NCI-H2196 treated with DMSO at 0.1 percent for 48 hours (cell line): ENCODE results near the gene PCDHB9.
"Not testable (repeated sequence)": the region's sequence is repeated elsewhere in the genome, so short reads cannot be mapped to it uniquely, and the experiment has no call there.

Experiments
- DNase-seq: peaks from one replicate; lab custom pipeline; 2025; ENCODE audit not compliant: unreplicated experiment; lab: John Stamatoyannopoulos, UW

Gene PCDHB9

GRCh38 chr5:141186897-141187512 lies at the start of gene PCDHB9:
PCDHB9 (plus strand) TSS chr5:141187161; CDS start chr5:141187319, 158 bp downstream.
- DNase-seq, result no peak

- DNase-seq, result not testable (repeated sequence)
Observed at GRCh38 chr5:141137346-141137745, 49.6 kb upstream of the PCDHB9 start.

DNA sequence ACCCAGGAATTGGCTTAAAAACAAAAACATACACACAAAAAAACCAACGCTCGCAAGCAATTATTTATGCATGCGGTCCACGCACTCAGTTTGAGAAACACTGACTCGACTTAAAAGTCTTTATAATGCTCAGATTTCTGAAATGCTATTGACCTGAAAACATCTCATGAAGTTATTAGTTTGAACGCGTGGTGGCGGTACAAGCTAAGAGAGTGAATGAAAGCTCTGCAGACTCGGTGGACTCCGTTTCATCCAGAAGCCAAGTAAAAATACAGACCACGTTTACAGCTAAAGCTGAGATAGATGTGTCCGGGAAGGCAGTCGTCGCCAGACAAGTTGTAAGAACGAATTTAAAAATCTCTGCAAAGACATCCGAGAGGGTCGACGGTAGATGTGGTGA lies 37.1 kb upstream of the PCDHB9 start, which contains the start of gene PCDHB6:
PCDHB6 (plus strand) TSS at position 246 of the 400 bp plus-strand sequence. CDS start 201 bp downstream, outside the sequence.
- DNase-seq, result no peak

DNA sequence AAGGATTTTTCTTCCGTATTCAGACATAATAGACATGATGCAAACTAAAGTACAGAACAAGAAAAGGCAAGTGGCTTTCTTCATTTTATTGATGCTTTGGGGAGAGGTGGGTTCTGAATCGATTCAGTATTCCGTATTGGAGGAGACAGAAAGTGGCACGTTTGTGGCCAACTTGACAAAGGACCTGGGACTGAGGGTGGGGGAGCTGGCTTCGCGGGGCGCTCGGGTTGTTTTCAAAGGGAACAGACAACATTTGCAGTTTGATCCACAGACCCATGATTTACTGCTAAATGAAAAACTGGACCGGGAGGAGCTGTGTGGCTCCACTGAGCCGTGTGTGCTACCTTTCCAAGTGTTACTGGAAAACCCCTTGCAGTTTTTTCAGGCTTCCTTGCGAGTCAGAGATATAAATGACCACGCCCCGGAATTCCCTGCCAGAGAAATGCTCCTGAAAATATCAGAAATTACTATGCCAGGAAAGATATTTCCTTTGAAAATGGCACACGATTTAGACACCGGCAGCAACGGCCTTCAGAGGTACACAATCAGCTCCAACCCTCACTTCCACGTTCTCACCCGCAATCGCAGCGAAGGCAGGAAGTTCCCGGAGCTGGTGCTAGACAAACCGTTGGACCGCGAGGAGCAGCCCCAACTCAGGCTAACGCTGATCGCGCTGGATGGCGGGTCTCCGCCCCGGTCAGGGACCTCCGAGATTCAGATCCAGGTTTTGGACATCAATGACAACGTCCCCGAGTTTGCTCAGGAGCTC lies 36.6 kb upstream of the PCDHB9 start:
- no peak for DNase-seq

DNA sequence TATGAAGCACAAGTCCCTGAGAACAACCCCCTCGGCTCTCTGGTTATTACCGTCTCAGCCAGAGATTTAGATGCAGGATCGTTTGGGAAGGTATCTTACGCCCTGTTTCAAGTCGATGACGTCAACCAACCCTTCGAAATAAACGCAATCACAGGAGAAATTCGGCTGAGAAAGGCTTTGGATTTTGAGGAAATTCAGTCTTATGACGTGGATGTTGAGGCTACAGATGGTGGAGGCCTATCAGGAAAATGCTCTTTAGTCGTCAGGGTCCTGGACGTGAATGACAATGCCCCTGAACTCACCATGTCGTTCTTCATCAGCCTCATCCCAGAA lies 36.0 kb upstream of the PCDHB9 start:
- DNase-seq, result no peak

DNA sequence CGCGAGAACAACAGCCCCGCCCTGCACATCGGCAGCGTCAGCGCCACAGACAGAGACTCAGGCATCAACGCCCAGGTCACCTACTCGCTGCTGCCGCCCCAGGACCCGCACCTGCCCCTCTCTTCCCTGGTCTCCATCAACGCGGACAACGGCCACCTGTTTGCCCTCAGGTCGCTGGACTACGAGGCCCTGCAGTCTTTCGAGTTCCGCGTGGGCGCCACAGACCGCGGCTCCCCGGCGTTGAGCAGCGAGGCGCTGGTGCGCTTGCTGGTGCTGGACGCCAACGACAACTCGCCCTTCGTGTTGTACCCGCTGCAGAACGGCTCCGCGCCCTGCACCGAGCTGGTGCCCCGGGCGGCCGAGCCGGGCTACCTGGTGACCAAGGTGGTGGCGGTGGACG lies 35.3 kb upstream of the PCDHB9 start:
- DNase-seq, result not testable (repeated sequence)

- not testable (repeated sequence) for DNase-seq
Observed at GRCh38 chr5:141152096-141152495, 34.9 kb upstream of the PCDHB9 start.

GRCh38 chr5:141155540-141156374 lies 31.2 kb upstream of the PCDHB9 start:
- no peak for DNase-seq

DNA sequence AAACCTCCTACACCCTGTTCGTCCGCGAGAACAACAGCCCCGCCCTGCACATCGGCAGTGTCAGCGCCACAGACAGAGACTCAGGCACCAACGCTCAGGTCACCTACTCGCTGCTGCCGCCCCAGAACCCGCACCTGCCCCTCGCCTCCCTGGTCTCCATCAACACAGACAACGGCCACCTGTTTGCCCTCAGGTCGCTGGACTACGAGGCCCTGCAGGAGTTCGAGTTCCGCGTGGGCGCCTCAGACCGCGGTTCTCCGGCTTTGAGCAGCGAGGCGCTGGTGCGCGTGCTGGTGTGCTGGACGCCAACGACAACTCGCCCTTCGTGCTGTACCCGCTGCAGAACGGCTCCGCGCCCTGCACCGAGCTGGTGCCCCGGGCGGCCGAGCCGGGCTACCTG lies 29.6 kb upstream of the PCDHB9 start:
- not testable (repeated sequence) for DNase-seq

DNA sequence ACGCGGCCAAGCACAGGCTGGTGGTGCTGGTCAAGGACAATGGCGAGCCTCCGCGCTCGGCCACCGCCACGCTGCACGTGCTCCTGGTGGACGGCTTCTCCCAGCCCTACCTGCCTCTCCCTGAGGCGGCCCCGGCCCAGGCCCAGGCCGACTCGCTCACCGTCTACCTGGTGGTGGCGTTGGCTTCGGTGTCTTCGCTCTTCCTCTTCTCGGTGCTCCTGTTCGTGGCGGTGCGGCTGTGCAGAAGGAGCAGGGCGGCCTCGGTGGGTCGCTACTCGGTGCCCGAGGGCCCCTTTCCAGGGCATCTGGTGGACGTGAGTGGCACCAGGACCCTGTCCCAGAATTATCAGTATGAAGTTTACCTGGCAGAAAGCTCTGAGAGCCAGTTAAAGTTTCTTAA lies 29.1 kb upstream of the PCDHB9 start:
- not testable (repeated sequence) for DNase-seq

DNA sequence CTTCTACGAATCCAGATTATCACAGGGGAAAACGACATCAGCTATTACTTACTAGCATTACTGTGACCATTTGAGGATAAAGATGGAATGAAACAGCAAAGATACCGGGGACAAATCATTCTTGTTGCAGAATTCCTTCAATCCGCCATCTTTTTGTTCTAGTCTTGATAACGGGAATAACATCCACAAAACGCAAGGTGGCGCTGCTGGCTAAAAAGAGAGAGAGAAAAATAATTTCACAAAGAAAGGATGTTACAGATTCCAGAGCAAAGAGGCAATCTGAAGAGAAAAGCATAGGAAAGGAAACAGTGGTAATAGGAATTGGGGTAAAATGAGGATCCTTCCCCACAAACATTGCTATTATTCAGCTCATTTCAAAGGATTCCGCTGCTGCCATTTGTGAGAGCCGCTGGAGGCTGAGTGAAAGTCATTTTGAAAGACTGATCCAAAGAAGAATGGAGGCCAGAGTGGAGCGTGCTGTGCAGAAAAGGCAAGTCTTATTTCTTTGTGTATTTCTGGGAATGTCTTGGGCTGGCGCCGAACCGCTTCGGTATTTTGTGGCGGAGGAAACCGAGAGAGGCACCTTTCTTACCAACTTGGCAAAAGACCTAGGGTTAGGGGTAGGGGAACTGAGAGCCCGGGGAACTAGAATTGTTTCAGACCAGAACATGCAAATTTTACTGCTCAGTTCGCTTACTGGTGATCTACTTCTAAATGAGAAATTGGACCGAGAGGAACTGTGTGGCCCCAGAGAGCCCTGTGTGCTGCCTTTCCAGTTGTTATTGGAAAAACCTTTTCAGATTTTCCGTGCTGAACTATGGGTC lies 14.4 kb upstream of the PCDHB9 start, which contains the start of gene PCDHB7:
PCDHB7 (plus strand) TSS at position 264 of the 824 bp plus-strand sequence; CDS start at position 456, 192 bp downstream.
- no peak for DNase-seq

GRCh38 chr5:141174291-141175104 lies 12.5 kb upstream of the PCDHB9 start:
- DNase-seq, result not testable (repeated sequence)

GRCh38 chr5:141175933-141176332 lies 11.0 kb upstream of the PCDHB9 start:
- DNase-seq, result no peak

DNA sequence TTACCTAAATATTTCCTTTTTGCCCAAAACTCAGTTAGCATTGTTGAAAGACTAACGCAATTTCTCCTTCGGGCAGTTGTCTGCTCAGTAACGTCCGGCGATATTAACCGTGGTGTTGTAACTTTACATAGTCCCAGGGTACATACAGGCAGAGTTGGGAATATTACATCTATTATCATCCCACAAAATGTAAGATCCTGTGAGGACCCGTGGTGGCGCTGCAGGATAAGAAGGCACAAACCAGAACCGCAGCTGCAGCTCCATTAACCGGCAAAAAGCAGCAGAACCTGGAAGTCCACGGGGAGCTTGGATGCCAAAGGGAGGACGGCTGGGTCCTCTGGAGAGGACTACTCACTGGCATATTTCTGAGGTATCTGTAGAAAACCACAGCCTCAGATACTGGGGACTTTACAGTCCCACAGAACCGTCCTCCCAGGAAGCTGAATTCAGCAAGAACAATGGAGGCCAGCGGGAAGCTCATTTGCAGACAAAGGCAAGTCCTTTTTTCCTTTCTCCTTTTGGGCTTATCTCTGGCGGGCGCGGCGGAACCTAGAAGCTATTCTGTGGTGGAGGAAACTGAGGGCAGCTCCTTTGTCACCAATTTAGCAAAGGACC lies 9.3 kb upstream of the PCDHB9 start, which contains the start of gene PCDHB8:
PCDHB8 (plus strand) TSS at position 214 of the 615 bp plus-strand sequence; CDS start at position 459, 245 bp downstream.
- peak; percentile 29 for DNase-seq

DNA sequence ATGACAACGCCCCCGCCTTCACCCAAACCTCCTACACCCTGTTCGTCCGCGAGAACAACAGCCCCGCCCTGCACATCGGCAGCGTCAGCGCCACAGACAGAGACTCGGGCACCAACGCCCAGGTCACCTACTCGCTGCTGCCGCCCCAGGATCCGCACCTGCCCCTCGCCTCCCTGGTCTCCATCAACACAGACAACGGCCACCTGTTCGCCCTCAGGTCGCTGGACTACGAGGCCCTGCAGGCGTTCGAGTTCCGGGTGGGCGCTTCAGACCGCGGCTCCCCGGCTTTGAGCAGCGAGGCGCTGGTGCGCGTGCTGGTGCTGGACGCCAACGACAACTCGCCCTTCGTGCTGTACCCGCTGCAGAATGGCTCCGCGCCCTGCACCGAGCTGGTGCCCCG lies 7.6 kb upstream of the PCDHB9 start:
- DNase-seq, result not testable (repeated sequence)

DNA sequence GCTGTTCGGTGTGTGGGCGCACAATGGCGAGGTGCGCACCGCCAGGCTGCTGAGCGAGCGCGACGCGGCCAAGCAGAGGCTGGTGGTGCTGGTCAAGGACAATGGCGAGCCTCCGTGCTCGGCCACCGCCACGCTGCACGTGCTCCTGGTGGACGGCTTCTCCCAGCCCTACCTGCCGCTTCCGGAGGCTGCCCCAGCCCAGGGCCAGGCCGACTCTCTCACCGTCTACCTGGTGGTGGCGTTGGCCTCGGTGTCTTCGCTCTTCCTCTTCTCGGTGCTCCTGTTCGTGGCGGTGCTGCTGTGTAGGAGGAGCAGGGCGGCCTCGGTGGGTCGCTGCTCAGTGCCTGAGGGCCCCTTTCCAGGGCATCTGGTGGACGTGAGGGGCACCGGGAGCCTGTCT lies 7.1 kb upstream of the PCDHB9 start:
- not testable (repeated sequence) for DNase-seq

DNA sequence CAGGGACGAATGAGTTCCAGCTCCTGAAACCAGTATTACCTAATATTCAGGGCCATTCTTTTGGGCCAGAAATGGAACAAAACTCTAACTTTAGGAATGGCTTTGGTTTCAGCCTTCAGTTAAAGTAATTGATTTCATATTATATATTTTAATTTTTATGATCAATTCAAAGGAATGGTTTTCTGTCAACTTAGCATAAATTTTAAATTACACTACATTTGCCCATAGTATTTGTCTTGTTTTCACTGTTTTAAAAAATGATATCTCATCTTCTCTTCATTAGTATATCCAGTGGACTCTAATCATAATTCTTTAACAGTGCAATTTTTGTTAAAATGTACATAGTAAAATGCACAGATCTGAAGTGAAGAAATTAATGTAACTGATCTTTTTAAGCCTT lies 6.6 kb upstream of the PCDHB9 start:
- no peak for DNase-seq

GRCh38 chr5:141182248-141182647 lies 4.7 kb upstream of the PCDHB9 start, which contains the start of gene PCDHB16:
PCDHB16 (plus strand) TSS chr5:141182387; CDS start chr5:141182560, 173 bp downstream.
- no peak for DNase-seq
